HFFc6 (cell line): Measurements from ENCODE around the gene SETBP1. TPM values are rescaled to one million over a fixed set of nuclear protein-coding genes. Genes with fewer than 3 reads are reported as not detected.

Experiments
- DNase-seq: peaks from one replicate; pipeline ENCODE4 v3.0.0-alpha.2; 2018
- H3K27ac Mint-ChIP-seq: 2 replicates; pipeline ENCODE4 v1.8.0; 2020; ENCODE audit warnings: mild to moderate bottlenecking, mixed read lengths
- H3K27me3 Mint-ChIP-seq: 2 replicates; pipeline ENCODE4 v1.8.0; 2021; ENCODE audit warnings: mild to moderate bottlenecking, moderate library complexity, mixed read lengths; ENCODE audit not compliant: insufficient read depth
- H3K36me3 Mint-ChIP-seq: 2 replicates; pipeline ENCODE4 v1.8.0; 2021; ENCODE audit warnings: low read depth, mixed read lengths
- H3K4me1 Mint-ChIP-seq: 2 replicates; pipeline ENCODE4 v1.8.0; 2020; ENCODE audit warnings: low read depth, mixed read lengths
- H3K4me3 Mint-ChIP-seq: 2 replicates; pipeline ENCODE4 v1.8.0; 2020; ENCODE audit warnings: mild to moderate bottlenecking, moderate library complexity, mixed read lengths
- H3K9me3 Mint-ChIP-seq: 2 replicates; pipeline ENCODE4 v1.8.0; 2020; ENCODE audit warnings: mild to moderate bottlenecking, mixed read lengths
- CTCF ChIP-seq: fragments of 200-600 bp; sonication (generic); IDR thresholded peaks from 2 replicates; pipeline ENCODE4 v1.5.0; 2021; ENCODE audit warnings: antibody characterized with exemption, mild to moderate bottlenecking
- total RNA-seq, 6 experiments: library from RNA; stranded (reverse); fragmentation: NEBNext Ultra II Directional; extraction: Animal tissue kit (Norgen Biotek cat#: 25700); gene quantifications; 2 replicates in 1 of 6; 3 replicates in 5 of 6; pipeline ENCODE4 v1.2.3, GENCODE V29; 2021

SETBP1 gene
- total RNA-seq, 6 experiments from 2014 or later, result 0.03 to 0.40 (median 0.09) TPM

DNA sequence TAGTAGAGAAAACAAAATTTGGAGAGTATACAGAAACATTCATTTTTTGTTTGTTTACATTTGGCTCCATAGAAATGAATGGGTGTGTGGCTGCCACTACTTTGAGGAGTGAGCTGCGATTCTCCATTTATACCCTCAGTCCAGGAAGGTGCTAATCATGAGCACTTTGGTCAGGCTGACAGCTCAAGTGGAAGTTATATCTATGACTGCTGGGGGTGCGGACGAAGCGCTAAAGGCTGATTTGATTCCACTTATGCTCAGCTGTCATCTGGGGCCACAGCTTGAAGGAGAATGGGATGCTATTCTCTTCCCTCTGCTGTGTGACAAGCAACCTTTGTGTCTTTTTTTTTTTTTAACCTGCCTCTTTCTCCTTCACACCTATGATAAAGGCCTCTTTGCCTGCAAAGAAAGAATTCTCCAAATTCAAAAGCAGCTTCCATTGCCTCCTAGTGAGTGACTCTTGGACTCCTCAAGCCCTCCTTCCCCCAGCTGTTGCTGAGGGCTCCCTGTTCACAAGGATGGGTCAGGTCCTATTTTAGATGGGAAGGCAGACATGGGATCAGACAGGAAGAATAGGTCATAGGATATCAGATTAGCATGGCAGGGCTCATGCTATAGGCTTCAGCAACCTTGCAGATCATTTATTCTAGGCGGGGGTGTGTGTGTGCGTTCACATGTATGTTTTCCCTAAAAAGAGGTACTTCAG is 201.6 kb downstream of the SETBP1 start:
- no peak overlapping the region for H3K4me3 Mint-ChIP-seq
- H3K36me3 Mint-ChIP-seq, result no peaks in the 10 kb centered on the region
- H3K27me3 Mint-ChIP-seq, result peaks cover 2% of the 10 kb centered on the region; the same call in 1 of the 2 replicates
- peaks cover 12% of the 10 kb centered on the region for H3K9me3 Mint-ChIP-seq
- H3K4me1 Mint-ChIP-seq, result no peaks in the 10 kb centered on the region
- no peak for TF ChIP-seq CTCF
- no peak overlapping the region for H3K27ac Mint-ChIP-seq
- DNase-seq, result no peak

DNA sequence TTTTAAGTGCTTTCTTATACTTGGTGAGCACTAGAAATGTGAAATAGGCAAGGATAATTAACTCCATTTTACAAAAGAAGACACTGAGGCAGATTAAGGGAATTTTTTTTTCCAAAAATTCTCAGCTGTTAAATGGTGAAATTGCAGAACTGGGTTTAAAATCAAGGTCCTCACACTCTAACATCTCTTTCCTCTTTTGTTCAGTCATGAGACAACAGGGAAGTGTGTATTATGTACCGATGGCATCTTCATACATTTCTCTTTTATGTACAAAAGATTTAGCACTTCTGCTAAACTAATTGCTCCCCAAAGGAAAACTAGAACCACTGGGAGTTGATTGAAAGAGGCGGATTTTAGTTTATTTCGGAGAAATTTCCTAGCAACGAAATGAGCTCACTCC is 203.0 kb downstream of the SETBP1 start:
- Mint-ChIP-seq H3K27ac (no peak overlapping the region), H3K36me3 (no peaks in the 10 kb centered on the region), H3K27me3 (peaks cover 2% of the 10 kb centered on the region; the same call in 1 of the 2 replicates), H3K4me3 (no peak overlapping the region), H3K9me3 (peaks cover 9% of the 10 kb centered on the region), H3K4me1 (no peaks in the 10 kb centered on the region)
- no peak for DNase-seq
- TF ChIP-seq CTCF, result no peak

DNA sequence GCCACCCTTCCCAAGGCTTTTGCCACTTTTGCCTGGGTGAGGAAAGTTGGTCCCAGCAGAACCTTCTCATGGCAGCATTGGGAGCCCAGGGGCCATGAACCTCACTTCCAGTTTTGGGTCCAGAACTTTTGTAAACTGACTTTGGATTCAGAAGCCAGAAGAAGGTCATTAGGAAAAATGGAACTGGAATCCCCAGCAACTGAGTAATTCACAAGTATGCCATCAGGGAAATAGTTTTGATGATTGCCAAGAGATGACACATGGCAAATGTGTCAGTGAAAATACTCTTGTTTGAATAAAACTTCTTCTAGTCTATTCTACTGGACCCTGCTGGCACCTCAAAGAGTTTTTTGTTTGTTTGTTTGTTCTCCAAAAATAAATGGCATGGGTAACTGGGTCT is 203.7 kb downstream of the SETBP1 start:
- no peak for DNase-seq
- no peak overlapping the region for H3K27ac Mint-ChIP-seq
- peaks cover 2% of the 10 kb centered on the region; the same call in 1 of the 2 replicates for H3K27me3 Mint-ChIP-seq
- no peaks in the 10 kb centered on the region for H3K4me1 Mint-ChIP-seq
- H3K9me3 Mint-ChIP-seq, result peaks cover 8% of the 10 kb centered on the region
- H3K4me3 Mint-ChIP-seq, result no peak overlapping the region
- H3K36me3 Mint-ChIP-seq, result no peaks in the 10 kb centered on the region
- TF ChIP-seq CTCF, result no peak

- H3K36me3 Mint-ChIP-seq, result no peaks in the 10 kb centered on the region
- H3K4me3 Mint-ChIP-seq, result no peak overlapping the region
- H3K4me1 Mint-ChIP-seq, result no peaks in the 10 kb centered on the region
- no peak for DNase-seq
- TF ChIP-seq CTCF, result no peak
- no peak overlapping the region for H3K27ac Mint-ChIP-seq
- H3K9me3 Mint-ChIP-seq, result peaks cover 3% of the 10 kb centered on the region
- peaks cover 2% of the 10 kb centered on the region; the same call in 1 of the 2 replicates for H3K27me3 Mint-ChIP-seq
These were observed 204.8 kb downstream of the SETBP1 start for GRCh38 chr18:44885507-44885906.

- Mint-ChIP-seq H3K36me3 (no peaks in the 10 kb centered on the region), H3K27ac (no peak overlapping the region)
- peak; percentile 18 for DNase-seq
These were observed 206.5 kb downstream of the SETBP1 start for GRCh38 chr18:44887227-44887631.

More at GRCh38 chr18:44887227-44887631, 206.5 kb downstream of the SETBP1 start:
- H3K4me3 Mint-ChIP-seq, result no peak overlapping the region
- H3K9me3 Mint-ChIP-seq, result no peaks in the 10 kb centered on the region; the same call in 1 of the 2 replicates
- H3K27me3 Mint-ChIP-seq, result no peaks in the 10 kb centered on the region
- no peak for TF ChIP-seq CTCF
- no peaks in the 10 kb centered on the region for H3K4me1 Mint-ChIP-seq
